Right hindlimb (tissue), 1 donor: ENCODE measurements around the gene CFAP100.
A peak's percentile ranks its signal among the peaks of the same experiment; 100 is the strongest.

Experiments used
- DNase-seq: peaks from one replicate; pipeline ENCODE4 v3.0.0-alpha.2; 2018

Gene CFAP100

DNA sequence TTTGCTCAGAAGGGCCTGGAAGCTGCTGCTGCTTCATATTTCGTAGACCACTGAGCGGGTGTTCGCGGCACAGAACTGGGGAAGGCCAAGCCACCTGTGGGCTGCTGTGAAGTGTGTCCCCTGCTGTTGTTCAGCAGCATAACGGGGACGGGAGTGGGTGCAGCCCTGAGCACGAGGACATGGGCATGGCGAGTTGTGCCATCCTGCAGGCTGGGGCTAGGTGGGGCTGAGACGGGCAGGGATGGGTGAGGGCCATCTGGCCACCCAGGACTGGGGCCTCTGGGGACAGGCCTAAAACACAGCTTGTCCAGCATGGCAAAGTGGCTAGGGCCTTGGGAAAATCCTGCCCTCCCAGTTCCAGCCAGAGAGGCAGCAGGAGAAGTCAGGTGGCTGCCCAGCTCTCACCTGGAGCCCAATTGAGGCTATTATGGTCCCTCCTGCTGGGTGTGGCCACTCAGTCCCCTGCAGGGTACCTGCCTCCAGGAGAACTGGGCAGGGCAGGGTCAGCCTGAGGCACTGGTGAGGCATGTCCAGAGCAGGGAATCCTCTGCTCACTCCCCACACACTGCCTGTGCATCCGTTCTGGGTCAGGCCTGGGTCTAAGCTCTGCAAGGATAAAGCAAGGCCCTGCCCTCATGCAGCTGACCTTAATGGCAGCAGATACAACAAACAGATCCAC lies 29.5 kb downstream of the CFAP100 start:
- no peak for DNase-seq

DNA sequence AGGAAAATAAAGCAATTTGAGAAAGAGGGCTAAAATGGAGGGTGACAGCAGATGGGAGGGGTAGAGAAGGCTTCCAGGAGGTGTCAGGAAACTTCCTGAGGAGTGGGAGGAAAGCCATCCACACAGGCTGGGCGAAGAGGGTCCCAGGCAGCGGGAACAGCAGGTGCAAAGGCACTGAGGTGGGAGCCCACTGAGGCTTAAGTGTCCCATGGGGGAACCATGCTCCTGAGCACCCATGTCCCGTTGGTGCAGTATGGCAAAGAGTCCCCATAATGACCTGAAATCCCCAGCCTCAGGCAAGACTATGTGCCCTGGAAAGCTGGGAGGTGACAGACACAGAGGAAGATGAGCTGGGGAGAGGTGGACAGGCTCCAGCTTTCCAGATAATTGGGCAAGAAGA lies 30.0 kb downstream of the CFAP100 start:
- DNase-seq, result no peak

DNA sequence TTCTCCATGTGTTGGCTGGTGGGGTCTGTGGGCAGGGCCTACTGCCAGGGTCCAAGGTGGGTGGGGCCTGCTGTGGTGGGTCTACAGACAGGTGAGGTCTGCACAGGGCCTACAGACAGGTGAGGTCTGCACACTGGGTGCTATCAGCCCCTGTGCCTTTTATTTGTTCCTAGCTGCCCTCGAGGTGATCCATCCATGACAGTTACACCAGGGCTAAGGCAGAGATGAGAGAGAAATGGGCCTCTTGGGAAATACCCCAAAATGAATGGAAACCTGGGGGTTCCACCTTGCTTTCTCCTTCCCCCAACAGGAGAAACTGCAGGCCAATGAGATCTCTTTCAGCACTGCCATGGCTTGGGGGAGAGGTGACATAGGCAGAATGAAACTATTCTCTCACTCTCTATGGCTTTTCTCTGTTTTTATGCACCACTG lies 36.4 kb downstream of the CFAP100 start:
- no peak for DNase-seq

DNA sequence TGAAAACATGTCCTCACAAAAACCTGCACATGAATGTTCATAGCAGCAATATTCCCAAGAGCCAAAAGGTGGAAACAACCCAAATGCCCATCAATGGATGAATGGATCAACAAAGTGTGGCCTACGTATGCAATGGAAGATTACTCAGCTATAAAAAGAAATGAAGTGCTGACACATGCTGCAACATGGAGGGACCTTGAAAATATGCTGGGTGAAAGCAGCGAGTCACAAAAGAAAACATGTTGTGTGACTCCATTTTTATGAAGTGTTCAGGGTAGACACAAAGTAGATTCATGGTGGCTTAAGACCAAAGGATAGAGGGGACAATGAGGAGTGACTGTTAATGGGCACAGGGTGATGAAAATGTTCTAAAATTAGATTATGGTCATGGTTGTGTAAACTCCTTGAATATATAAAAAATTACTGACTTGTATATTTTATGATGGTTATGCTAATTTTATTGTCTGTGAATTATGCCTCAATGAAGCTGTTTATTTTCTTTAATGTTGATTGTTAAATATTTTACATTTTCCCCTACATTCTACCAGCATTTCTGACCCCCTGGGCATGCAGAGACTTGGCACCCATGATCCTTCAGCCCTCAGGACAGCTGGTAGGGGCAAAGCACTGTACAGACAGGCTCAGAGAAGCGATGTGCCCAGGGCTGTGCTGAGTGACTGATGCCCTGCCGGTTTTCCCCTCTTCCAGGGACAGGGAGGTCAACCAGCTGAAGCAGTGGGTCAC lies 37.8 kb downstream of the CFAP100 start:
- no peak for DNase-seq

- DNase-seq, result no peak
Observed at GRCh38 chr3:126433105-126433430, 38.4 kb downstream of the CFAP100 start.

- no peak for DNase-seq
Observed at GRCh38 chr3:126433496-126434263, 39.0 kb downstream of the CFAP100 start.

DNA sequence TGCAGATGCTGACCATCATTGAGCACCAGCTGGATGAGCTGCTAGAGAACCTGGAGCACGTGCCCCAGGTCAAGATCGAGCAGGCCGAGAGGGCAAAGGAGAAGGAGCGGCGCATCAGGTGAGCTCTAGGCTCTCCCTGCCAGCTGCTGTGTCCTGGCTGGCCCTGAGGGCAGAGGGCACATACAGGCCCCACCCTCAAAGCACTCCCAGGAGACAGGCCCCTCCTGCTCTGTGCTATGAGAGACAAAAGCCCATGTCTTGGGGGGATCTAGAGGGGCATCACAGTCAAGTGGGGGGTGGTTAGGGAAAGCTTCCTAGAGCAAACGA lies 39.5 kb downstream of the CFAP100 start:
- no peak for DNase-seq

GRCh38 chr3:126434931-126435411 lies 40.3 kb downstream of the CFAP100 start:
- no peak for DNase-seq

DNA sequence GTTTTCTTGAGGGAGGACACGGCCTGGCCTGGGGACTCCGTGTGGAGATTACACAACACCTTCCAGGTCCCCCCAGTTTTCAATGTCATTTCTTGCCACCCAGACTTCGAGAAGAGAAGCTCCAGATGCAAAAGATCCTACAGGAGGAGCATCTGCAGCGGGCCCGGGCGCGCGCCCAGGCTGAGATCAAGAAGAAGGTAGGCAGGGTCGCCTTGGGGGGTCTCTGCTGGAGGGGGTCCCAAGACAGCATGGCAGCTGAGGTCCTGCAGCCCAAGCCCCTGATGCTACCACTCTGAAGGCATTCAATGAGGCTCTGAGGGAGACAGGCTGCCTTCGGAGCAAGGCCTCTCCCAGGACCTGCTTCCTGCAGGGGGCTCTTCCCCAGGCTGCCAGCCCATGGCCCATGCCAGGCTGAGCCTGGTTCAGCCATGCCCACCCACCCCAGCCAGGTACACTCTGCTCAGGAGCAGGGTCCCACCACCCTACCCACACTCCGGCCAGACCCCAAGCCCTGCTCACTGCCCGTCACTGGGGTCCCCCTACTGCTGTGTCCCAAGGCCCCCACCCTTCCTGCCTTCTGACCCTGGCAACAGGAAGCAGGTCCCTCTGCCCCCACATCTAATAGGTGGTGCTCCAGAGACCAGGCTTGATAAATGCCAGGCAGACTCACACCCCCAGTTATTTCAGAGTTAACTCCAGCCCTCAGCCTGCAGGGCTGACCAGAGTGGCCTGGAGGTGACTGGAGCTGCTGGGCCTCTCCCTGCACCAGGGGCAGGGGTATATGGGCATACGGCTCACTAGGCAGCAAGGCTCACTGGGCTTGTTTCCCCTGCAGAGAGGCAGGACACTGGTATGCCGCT lies 41.0 kb downstream of the CFAP100 start:
- no peak for DNase-seq

- no peak for DNase-seq
Observed at GRCh38 chr3:126436826-126437717, 42.4 kb downstream of the CFAP100 start.

- no peak for DNase-seq
Observed at GRCh38 chr3:126438186-126438585, 43.5 kb downstream of the CFAP100 start.

GRCh38 chr3:126438746-126439145 lies 44.0 kb downstream of the CFAP100 start:
- DNase-seq, result no peak

GRCh38 chr3:126439346-126439967 lies 44.7 kb downstream of the CFAP100 start:
- DNase-seq, result no peak

DNA sequence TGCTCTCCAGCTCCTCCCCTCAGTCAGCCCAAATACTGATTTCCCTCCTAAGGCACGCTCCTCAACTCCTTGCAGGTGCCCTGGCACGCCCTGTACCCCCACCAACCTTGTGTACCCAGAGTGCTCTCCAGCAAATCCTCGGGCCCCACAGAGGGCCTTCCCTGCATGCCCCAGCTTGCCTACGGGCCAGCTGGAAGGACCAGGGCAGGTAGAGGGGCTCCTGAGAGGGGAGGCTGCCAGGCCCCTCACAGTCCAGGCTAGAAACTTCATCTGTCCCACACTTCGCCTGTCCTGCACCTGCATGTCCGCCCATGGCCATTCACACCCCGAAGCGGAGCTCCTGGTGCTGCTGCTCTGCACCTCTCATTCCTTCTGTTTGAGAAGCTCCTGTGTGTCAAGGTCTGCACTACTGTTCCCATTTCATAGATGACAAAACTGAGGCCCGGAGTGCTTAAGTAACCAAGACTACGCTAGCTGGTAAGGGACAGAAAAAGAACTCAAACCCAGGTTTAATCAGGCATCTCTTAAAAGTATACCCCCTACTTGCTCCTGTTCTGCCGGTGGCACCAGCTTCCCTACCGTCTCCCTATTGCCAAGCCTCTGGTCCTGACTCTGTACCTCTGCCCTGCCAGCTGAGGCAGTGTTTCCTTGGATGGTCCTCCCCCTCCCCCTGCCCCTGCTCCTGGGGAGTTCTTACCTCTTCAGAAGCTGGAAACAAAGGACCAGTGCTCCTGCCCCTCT lies 45.4 kb downstream of the CFAP100 start:
- DNase-seq, result no peak

- DNase-seq, result no peak
Observed at GRCh38 chr3:126440709-126440995, 45.9 kb downstream of the CFAP100 start.

GRCh38 chr3:126441256-126441880 lies 46.7 kb downstream of the CFAP100 start:
- DNase-seq, result no peak

- peak; percentile 92 for DNase-seq
Observed at GRCh38 chr3:126442094-126442855, 47.6 kb downstream of the CFAP100 start.

DNA sequence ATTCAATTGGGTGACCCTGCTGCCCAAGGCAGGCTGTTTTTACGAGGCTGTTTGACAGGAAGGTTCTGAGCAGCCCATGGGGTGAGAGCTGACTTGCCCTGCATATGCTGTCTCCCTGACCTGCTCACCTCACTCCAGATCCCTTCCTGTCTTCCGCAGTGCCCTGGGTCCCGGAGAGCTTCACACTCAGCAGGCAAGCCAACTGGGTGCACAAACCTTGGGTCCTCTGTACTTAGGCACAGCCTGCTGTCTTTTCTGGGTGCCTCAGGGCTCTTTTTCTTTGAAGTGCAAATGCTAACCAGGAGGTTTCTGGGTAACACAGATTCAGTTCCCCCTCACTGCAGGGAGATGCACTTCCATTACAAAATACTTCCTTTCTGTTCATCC lies 48.1 kb downstream of the CFAP100 start:
- no peak for DNase-seq

- peak; percentile 46 for DNase-seq
Observed at GRCh38 chr3:126445506-126445905, 50.8 kb downstream of the CFAP100 start.

GRCh38 chr3:126446301-126446700 lies 51.6 kb downstream of the CFAP100 start:
- DNase-seq, result no peak
